OCI-LY7 (cell line): ENCODE results near the gene EIF4G1. TPM values are rescaled to one million over a fixed set of nuclear protein-coding genes. Genes with fewer than 3 reads are reported as not detected.

Experiments used
- BruUV-seq: library from RNA; stranded (reverse); fragments of 400-500 nt; replicated peaks from 2 replicates; lab custom pipeline; 2021; lab: Mats Ljungman, UMichigan
- CTCF ChIA-PET: fragments of 300-600 bp; sonication (Branson Sonifier 250); formaldehyde crosslinking; loops from one replicate; lab custom pipeline; 2022; ENCODE audit warnings: antibody characterized with exemption; ENCODE audit not compliant: unreplicated experiment; lab: Charles Lee
- POLR2A ChIA-PET: fragments of 300-600 bp; sonication (Branson Sonifier 250); formaldehyde crosslinking; loops from one replicate; lab custom pipeline; 2022; ENCODE audit warnings: antibody characterized with exemption; lab: Charles Lee
- DNase-seq: peaks from one replicate; pipeline ENCODE4 v3.0.0-alpha.2; 2015; ENCODE audit warnings: low spot score
- H2AFZ ChIP-seq: fragments of 200-600 bp; sonication (generic), shearing (Covaris generic); 2 replicates; pipeline ENCODE4 v1.6.1; 2014; ENCODE audit warnings: mild to moderate bottlenecking, antibody characterized with exemption, low read length, moderate library complexity
- H3K27ac ChIP-seq: fragments of 200-600 bp; sonication (generic); 2 replicates; pipeline ENCODE4 v1.5.1; 2014; ENCODE audit warnings: mixed run types, low read depth, mild to moderate bottlenecking, moderate library complexity, low read length, inconsistent platforms; ENCODE audit not compliant: poor library complexity, severe bottlenecking
- H3K36me3 ChIP-seq: fragments of 200-600 bp; sonication (generic); 2 replicates; pipeline ENCODE4 v1.6.1; 2014; ENCODE audit warnings: mild to moderate bottlenecking, antibody characterized with exemption, low read length, moderate library complexity, mixed read lengths; ENCODE audit not compliant: insufficient read depth
- H3K4me1 ChIP-seq: fragments of 200-600 bp; sonication (generic); 2 replicates; pipeline ENCODE4 v1.5.1; 2014; ENCODE audit warnings: mild to moderate bottlenecking, low read length; ENCODE audit not compliant: insufficient read depth, poor library complexity, severe bottlenecking
- H3K4me2 ChIP-seq: fragments of 200-600 bp; sonication (generic); 2 replicates; pipeline ENCODE4 v1.6.1; 2014; ENCODE audit warnings: mild to moderate bottlenecking, low read length
- H3K4me3 ChIP-seq: fragments of 200-600 bp; sonication (generic); 2 replicates; pipeline ENCODE4 v1.5.1; 2014; ENCODE audit warnings: mild to moderate bottlenecking, low read depth, low read length; ENCODE audit not compliant: poor library complexity, severe bottlenecking
- H3K79me2 ChIP-seq: fragments of 200-600 bp; sonication (generic); 2 replicates; pipeline ENCODE4 v1.6.1; 2016; ENCODE audit warnings: low read depth, mild to moderate bottlenecking, low read length, moderate library complexity, mixed read lengths; ENCODE audit not compliant: insufficient read depth
- H3K9me2 ChIP-seq: fragments of 200-600 bp; sonication (generic); 2 replicates; pipeline ENCODE4 v1.6.1; 2016; ENCODE audit warnings: mild to moderate bottlenecking, low read length, mixed read lengths; ENCODE audit not compliant: insufficient read depth
- H3K9me3 ChIP-seq: fragments of 200-600 bp; sonication (generic); 2 replicates; pipeline ENCODE4 v1.6.1; 2014; ENCODE audit warnings: mild to moderate bottlenecking, mixed run types, low read length, mixed read lengths
- H4K20me1 ChIP-seq: fragments of 200-600 bp; sonication (generic); 2 replicates; pipeline ENCODE4 v1.6.1; 2014; ENCODE audit warnings: mild to moderate bottlenecking, antibody characterized with exemption, low read length, moderate library complexity, mixed read lengths; ENCODE audit not compliant: insufficient read depth
- EZH2phosphoT487 ChIP-seq: fragments of 200-600 bp; sonication (generic); IDR thresholded peaks from 2 replicates; pipeline ENCODE4 v1.6.1; 2018; ENCODE audit warnings: low read depth, borderline replicate concordance, mild to moderate bottlenecking, mixed run types, antibody characterized with exemption, low read length, moderate library complexity, mixed read lengths
- intact Hi-C: fragments of 100-400 bp; cut with micrococcal nuclease; formaldehyde crosslinking; loops from one replicate; pipeline ENCODE4 v1.10.0; 2022; ENCODE audit not compliant: unreplicated experiment
- total RNA-seq, 2 experiments: library from RNA; depleted of rRNA in 1 of 2; stranded (reverse); fragments of >200 nt in 1 of 2; shearing (Covaris generic) in 1 of 2; gene quantifications; 2 replicates each; pipeline ENCODE4 v1.2.3, GENCODE V29; 2014 to 2022
- TF ChIP-seq, protein P1 (sequence below): fragments of 200-600 bp; sonication (generic); conservative IDR thresholded peaks from 2 replicates; pipeline ENCODE4 v1.5.1; 2014; ENCODE audit warnings: mild to moderate bottlenecking, antibody characterized with exemption, low read length, moderate library complexity, mixed read lengths

Gene EIF4G1
- total RNA-seq, 2 experiments from 2014 or later, result 245 to 412 TPM

DNA sequence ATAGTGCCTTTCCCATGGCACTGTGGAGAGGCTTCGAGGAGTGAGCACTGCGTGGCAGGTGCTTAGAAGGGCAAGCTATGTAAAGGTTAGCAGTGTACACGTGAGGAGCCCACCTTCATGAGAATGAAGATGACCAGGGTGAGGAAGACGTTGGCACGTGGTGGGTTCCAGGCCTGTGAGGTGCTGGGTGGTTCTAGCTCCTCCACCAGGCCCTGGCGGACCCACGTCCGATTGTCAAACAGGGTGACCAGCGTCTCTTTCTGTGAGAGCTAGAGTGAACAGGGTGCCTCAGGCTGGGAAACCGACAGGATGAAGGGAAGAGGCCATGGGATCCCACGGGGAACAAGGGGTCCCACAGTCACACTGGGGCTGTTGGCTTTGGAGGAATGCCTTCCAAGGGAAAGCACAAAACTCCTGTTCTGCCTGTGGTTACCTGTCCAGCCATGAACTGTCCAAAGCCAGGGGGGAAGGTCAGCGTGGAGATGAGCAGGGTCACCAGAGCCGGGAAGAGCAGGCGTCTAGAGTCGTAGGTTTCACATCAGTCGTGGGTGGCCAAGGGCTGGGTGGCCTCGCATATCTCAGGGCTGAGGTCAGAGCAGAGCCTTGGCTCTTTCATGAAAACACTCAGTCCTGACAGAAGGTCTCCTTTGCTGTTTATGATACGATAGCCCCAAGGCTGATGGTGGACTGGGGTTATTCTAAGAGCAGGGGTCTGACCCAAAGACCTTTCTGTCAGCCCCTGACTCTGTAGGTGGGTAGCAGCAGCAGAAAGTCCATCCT is 41.0 kb downstream of the EIF4G1 start:
- Histone ChIP-seq H4K20me1 (no peaks in the 10 kb centered on the region), H2AFZ (no peak overlapping the region), H3K4me2 (no peak overlapping the region), H3K4me3 (no peak overlapping the region), H3K4me1 (peaks cover 1% of the 10 kb centered on the region), H3K36me3 (0 out of 2 replicates have a peak, but pooled peaks cover 4% of the 10 kb centered on the region), H3K9me2 (no peaks in the 10 kb centered on the region), H3K9me3 (no peaks in the 10 kb centered on the region), H3K27ac (no peak overlapping the region), H3K79me2 (no peaks in the 10 kb centered on the region)
- ChIA-PET POLR2A (no interaction called here), CTCF (no interaction called here)
- BruUV-seq, result no TSS peak
- intact Hi-C loops, result no loop called here
- no peak for TF ChIP-seq EZH2phosphoT487
- TF ChIP-seq, protein P1, sequence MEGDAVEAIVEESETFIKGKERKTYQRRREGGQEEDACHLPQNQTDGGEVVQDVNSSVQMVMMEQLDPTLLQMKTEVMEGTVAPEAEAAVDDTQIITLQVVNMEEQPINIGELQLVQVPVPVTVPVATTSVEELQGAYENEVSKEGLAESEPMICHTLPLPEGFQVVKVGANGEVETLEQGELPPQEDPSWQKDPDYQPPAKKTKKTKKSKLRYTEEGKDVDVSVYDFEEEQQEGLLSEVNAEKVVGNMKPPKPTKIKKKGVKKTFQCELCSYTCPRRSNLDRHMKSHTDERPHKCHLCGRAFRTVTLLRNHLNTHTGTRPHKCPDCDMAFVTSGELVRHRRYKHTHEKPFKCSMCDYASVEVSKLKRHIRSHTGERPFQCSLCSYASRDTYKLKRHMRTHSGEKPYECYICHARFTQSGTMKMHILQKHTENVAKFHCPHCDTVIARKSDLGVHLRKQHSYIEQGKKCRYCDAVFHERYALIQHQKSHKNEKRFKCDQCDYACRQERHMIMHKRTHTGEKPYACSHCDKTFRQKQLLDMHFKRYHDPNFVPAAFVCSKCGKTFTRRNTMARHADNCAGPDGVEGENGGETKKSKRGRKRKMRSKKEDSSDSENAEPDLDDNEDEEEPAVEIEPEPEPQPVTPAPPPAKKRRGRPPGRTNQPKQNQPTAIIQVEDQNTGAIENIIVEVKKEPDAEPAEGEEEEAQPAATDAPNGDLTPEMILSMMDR, result no peak
- DNase-seq, result no peak

DNA sequence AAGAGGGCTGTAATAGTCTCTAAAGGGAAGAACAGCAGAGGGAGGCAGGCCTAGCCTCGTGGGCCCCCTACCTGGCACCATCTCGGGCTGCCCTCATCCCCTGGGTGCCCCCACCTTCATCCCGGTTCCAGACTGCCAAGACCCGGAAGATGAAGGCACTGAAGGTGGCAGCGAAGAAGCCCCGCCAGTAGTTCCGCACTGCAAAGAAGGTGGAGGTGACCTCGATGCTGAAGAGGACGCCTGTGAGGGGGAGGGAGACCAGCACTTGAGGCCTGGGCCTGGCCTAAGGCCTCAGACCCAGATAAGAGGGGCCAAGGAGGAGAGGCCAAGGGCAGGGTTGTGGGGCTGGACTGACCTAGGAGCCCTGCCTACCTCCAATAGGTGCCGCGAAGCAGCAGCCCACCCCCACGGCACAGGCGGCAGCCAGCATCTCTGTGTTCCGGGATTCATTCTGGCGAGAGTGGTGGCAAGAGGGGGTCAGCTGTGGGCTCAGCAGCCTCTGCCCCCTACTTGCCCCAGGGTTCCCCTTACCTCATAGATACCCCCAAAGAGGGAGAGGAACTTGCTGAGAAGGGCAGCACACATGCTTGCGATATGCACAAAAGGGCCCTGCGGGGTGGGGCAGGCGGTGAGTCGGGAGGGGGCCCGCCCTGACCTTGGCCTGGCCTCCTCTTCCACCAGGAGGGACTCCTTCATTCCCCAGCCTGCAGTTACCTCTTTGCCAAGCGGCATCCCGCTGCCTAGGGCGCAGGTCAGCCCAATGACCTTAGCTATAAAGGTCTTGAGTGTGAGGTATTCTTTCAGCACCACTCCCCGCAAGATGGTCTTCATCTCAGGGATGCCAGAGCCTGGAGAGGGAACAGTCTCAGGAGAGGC is 43.1 kb downstream of the EIF4G1 start:
- no peak overlapping the region for H2AFZ ChIP-seq
- H3K79me2 ChIP-seq, result no peaks in the 10 kb centered on the region
- intact Hi-C loops, result no loop called here
- TF ChIP-seq, protein P1, result no peak
- TF ChIP-seq EZH2phosphoT487, result no peak
- H3K4me2 ChIP-seq, result no peak overlapping the region
- no peaks in the 10 kb centered on the region for H3K36me3 ChIP-seq
- ChIA-PET CTCF (no interaction called here), POLR2A (no interaction called here)
- H3K9me2 ChIP-seq, result no peaks in the 10 kb centered on the region
- H4K20me1 ChIP-seq, result no peaks in the 10 kb centered on the region
- no TSS peak for BruUV-seq
- H3K4me1 ChIP-seq, result peaks cover 10% of the 10 kb centered on the region
- no peak overlapping the region for H3K4me3 ChIP-seq
- H3K9me3 ChIP-seq, result no peaks in the 10 kb centered on the region
- no peak overlapping the region for H3K27ac ChIP-seq
- DNase-seq, result no peak
